ENCODE results near the gene CD27. TPM values are rescaled to one million over a fixed set of nuclear protein-coding genes. Genes with fewer than 3 reads are reported as not detected.

Gene CD27
- polyA plus RNA-seq, 3 donors: 0.08 to 1.2 (median 0.88) TPM

DNA sequence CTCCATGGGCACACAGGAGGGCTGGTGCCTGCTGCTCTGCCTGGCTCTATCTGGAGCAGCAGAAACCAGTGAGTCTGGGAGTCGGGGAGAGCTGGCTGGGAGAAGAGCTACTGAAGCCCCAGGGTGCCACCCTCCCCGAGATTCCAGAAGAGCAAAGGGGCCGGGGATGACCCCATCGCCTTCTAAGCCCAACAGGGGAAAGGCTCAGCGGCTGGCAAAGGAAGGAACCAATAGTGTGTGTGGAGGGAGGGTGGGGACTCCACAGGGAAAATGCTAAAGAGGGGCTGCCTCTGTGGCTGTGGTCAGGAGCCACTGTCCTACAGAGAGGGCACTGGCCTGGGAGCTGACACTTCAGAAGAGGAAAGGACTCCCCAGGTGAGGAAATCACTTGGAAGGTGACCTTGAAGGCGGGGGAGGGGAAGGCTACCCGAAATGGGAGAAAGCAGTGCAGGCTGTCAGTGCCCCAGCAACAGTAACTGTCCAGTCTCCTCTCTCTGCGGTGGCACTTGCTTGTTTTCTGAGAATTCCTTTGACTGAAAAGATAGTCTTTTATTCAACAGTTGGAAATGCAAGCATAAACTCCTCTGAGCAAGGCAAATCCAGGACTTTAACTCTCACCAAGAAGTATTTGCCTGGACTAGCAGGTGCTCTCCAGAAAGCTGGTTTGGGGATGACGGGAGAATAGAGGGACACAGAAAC, 7.6 kb downstream of the CD27 start:
- peak overlapping the region; percentile 92 to 97 (median 95) for H3K27ac Mint-ChIP-seq
- H3K79me2 ChIP-seq (ENCODE audit: insufficient read depth, low read length): peaks cover 28% of the 10 kb centered on the region
- peaks cover 23 to 44% of the 10 kb centered on the region in 2 donors for H3K36me3 ChIP-seq (replicated peaks in 1 of 2; ENCODE audit: control insufficient read depth in 1 of 2, insufficient read depth in 2 of 2, low read length in 2 of 2)
- peak overlapping the region; percentile 97 for H2AFZ ChIP-seq (ENCODE audit: insufficient read depth, low read depth, low read length, poor library complexity, severe bottlenecking)
- H3K27me3 ChIP-seq (ENCODE audit: control insufficient read depth in 2 of 2, insufficient read depth in 2 of 2, low read length in 2 of 2): no peaks in the 10 kb centered on the region
- H3K36me3 Mint-ChIP-seq: peaks cover 43 to 47% of the 10 kb centered on the region in 2 donors
- no peaks in the 10 kb centered on the region for H3K27me3 Mint-ChIP-seq (ENCODE audit: low read depth in 3 of 3)
- no peaks in the 10 kb centered on the region for H3K9me3 Mint-ChIP-seq
- WGBS (ENCODE audit: insufficient coverage): 5% methylated on average over 7 of the region's 9 CpGs
- H3K4me3 Mint-ChIP-seq: peak overlapping the region; percentile 95 to 98
- no peaks in the 10 kb centered on the region for H4K20me1 ChIP-seq (ENCODE audit: insufficient read depth, low read length)
- H3K9me3 ChIP-seq (replicated peaks in 1 of 2; ENCODE audit: control insufficient read depth in 1 of 2, insufficient read depth in 1 of 2, low read length in 2 of 2): no peaks in the 10 kb centered on the region
- DNase-seq: no peak
- TF ChIP-seq, protein P1, sequence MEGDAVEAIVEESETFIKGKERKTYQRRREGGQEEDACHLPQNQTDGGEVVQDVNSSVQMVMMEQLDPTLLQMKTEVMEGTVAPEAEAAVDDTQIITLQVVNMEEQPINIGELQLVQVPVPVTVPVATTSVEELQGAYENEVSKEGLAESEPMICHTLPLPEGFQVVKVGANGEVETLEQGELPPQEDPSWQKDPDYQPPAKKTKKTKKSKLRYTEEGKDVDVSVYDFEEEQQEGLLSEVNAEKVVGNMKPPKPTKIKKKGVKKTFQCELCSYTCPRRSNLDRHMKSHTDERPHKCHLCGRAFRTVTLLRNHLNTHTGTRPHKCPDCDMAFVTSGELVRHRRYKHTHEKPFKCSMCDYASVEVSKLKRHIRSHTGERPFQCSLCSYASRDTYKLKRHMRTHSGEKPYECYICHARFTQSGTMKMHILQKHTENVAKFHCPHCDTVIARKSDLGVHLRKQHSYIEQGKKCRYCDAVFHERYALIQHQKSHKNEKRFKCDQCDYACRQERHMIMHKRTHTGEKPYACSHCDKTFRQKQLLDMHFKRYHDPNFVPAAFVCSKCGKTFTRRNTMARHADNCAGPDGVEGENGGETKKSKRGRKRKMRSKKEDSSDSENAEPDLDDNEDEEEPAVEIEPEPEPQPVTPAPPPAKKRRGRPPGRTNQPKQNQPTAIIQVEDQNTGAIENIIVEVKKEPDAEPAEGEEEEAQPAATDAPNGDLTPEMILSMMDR (IDR thresholded peaks at IDR 0.05): no peak
- peak overlapping the region; percentile 91 for H3K4me2 ChIP-seq (replicated peaks; ENCODE audit: extremely low read depth, low read length, poor library complexity, severe bottlenecking)
- H3K27ac ChIP-seq (ENCODE audit: low read depth in 1 of 2, low read length in 2 of 2): peak overlapping the region; percentile 85 to 92
- H3K9ac ChIP-seq (ENCODE audit: insufficient read depth, low read length, poor library complexity, severe bottlenecking): peak overlapping the region; percentile 88
- H3K4me3 ChIP-seq (replicated peaks in 1 of 3; ENCODE audit: low read depth in 2 of 3, low read length in 3 of 3): peak overlapping the region; percentile 63 to 94 (median 66)
- intact Hi-C loops (cut with micrococcal nuclease): no loop called here
- H3K4me1 Mint-ChIP-seq: peaks cover 31% of the 10 kb centered on the region
- H3K4me1 ChIP-seq (ENCODE audit: control insufficient read depth in 1 of 2, insufficient read depth in 2 of 2, low read length in 2 of 2): peaks cover 21 to 24% of the 10 kb centered on the region in 2 donors

DNA sequence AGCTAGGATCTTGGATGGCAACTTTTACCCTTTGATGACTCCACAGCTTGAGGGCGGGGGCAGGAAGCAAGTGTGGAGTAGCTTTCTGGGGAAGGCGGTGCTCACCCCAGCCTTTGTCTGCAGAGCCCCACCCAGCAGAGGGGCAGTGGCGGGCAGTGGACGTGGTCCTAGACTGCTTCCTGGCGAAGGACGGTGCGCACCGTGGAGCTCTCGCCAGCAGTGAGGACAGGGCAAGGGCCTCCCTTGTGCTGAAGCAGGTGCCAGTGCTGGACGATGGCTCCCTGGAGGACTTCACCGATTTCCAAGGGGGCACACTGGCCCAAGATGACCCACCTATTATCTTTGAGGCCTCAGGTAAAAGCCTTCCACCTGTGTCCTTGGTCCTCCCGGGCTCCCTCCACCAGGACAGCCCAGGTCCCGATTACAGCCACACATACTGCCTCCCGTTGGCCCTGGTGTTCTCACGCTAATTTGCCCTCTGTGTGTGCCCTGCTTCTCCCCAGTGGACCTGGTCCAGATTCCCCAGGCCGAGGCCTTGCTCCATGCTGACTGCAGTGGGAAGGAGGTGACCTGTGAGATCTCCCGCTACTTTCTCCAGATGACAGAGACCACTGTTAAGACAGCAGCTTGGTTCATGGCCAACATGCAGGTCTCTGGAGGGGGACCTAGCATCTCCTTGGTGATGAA, 8.3 kb downstream of the CD27 start:
- H4K20me1 ChIP-seq (ENCODE audit: insufficient read depth, low read length): no peaks in the 10 kb centered on the region
- DNase-seq: no peak
- peaks cover 21 to 24% of the 10 kb centered on the region in 2 donors for H3K4me1 ChIP-seq (ENCODE audit: control insufficient read depth in 1 of 2, insufficient read depth in 2 of 2, low read length in 2 of 2)
- no peaks in the 10 kb centered on the region for H3K9me3 ChIP-seq (replicated peaks in 1 of 2; ENCODE audit: control insufficient read depth in 1 of 2, insufficient read depth in 1 of 2, low read length in 2 of 2)
- Mint-ChIP-seq H3K9me3 (no peaks in the 10 kb centered on the region), H3K27me3 (ENCODE audit: low read depth in 3 of 3) (no peaks in the 10 kb centered on the region), H3K4me3 (peak overlapping the region; percentile 95 to 98), H3K4me1 (peaks cover 31% of the 10 kb centered on the region), H3K27ac (peak overlapping the region; percentile 92 to 97 (median 95)), H3K36me3 (peaks cover 43 to 50% of the 10 kb centered on the region in 2 donors)
- peaks cover 28 to 50% of the 10 kb centered on the region in 2 donors for H3K36me3 ChIP-seq (replicated peaks in 1 of 2; ENCODE audit: control insufficient read depth in 1 of 2, insufficient read depth in 2 of 2, low read length in 2 of 2)
- H3K4me3 ChIP-seq (replicated peaks in 1 of 3; ENCODE audit: low read depth in 2 of 3, low read length in 3 of 3): peak overlapping the region; percentile 63 to 94 (median 66)
- intact Hi-C loops (cut with micrococcal nuclease): no loop called here
- peak overlapping the region; percentile 91 for H3K4me2 ChIP-seq (replicated peaks; ENCODE audit: extremely low read depth, low read length, poor library complexity, severe bottlenecking)
- TF ChIP-seq, protein P1 (IDR thresholded peaks at IDR 0.05): no peak
- WGBS (ENCODE audit: insufficient coverage): 56% methylated on average over 17 of the region's 17 CpGs
- peak overlapping the region; percentile 97 for H2AFZ ChIP-seq (ENCODE audit: insufficient read depth, low read depth, low read length, poor library complexity, severe bottlenecking)
- no peaks in the 10 kb centered on the region for H3K27me3 ChIP-seq (ENCODE audit: control insufficient read depth in 2 of 2, insufficient read depth in 2 of 2, low read length in 2 of 2)
- H3K9ac ChIP-seq (ENCODE audit: insufficient read depth, low read length, poor library complexity, severe bottlenecking): peak overlapping the region; percentile 88
- H3K27ac ChIP-seq (ENCODE audit: low read depth in 1 of 2, low read length in 2 of 2): peak overlapping the region in 1 of 2 donors; percentile 92
- H3K79me2 ChIP-seq (ENCODE audit: insufficient read depth, low read length): peaks cover 32% of the 10 kb centered on the region
